K562 (cell line): ENCODE measurements around the gene CARD14. TPM values are rescaled to one million over a fixed set of nuclear protein-coding genes. Genes with fewer than 3 reads are reported as not detected.

Source experiments
- ATAC-seq: fragments of 200-7000 bp; cut with Tn5 transposase; 3 replicates; pipeline ENCODE4 v1.9.1; 2020; ENCODE audit warnings: moderate library complexity
- BruUV-seq: library from RNA; stranded (reverse); fragments of 400-500 nt; replicated peaks from 2 replicates; lab custom pipeline; 2021; lab: Mats Ljungman, UMichigan
- CTCF ChIA-PET: fragments of 300-600 bp; formaldehyde crosslinking; extraction: SDS; loops from one replicate; lab custom pipeline; 2021; ENCODE audit warnings: low intra/inter-chr PET ratio; lab: Yijun Ruan, JAX
- POLR2A ChIA-PET: fragments of 300-600, 350-650 bp; sonication (Branson Sonifier 250); formaldehyde crosslinking; extraction: SDS; loops from one replicate; lab custom pipeline; 2021; ENCODE audit warnings: antibody characterized with exemption, inconsistent platforms; lab: Yijun Ruan, JAX
- DNase-seq, 4 experiments: peaks; one replicate each; pipeline versions ENCODE4 v3.0.0 to v3.0.0-alpha.2; 2011 to 2018; ENCODE audit warnings: low spot score in 3 of 4, mixed read lengths in 3 of 4; ENCODE audit errors: extremely low read depth in 1 of 4
- FAIRE-seq: peaks from 2 replicates; lab custom pipeline; 2011; peaks lifted over from hg19 to GRCh38; lab: Jason Lieb, UNC
- H2AFZ ChIP-seq: 2 replicates; pipeline ENCODE4 v1.6.0; 2011; ENCODE audit warnings: low read depth, low read length, control low read depth, inconsistent platforms
- H3K27ac ChIP-seq: fragments of 200-600 bp; 3 replicates; pipeline ENCODE4 v1.8.0; 2011; ENCODE audit warnings: low read depth, mild to moderate bottlenecking, control low read depth, inconsistent platforms, low read length, moderate library complexity, mixed read lengths; ENCODE audit errors: extremely low read depth
- H3K27me3 ChIP-seq, 2 experiments: fragments of 300-600 bp in 1 of 2; 2 replicates in 1 of 2; 3 replicates in 1 of 2; pipeline versions ENCODE4 v1.6.0 to v1.8.0; 2011; ENCODE audit warnings: inconsistent platforms in 2 of 2, low read length in 2 of 2, mild to moderate bottlenecking in 1 of 2, mixed read lengths in 1 of 2, moderate library complexity in 1 of 2; ENCODE audit not compliant: control insufficient read depth in 2 of 2, insufficient read depth in 2 of 2
- H3K36me3 ChIP-seq: fragments of 300-600 bp; 3 replicates; pipeline ENCODE4 v1.8.0; 2011; ENCODE audit warnings: mild to moderate bottlenecking, low read length, inconsistent platforms; ENCODE audit not compliant: control insufficient read depth, insufficient read depth
- H3K4me1 ChIP-seq, 2 experiments: fragments of 200-600 bp in 1 of 2; replicated peaks in 1 of 2; 2 replicates in 1 of 2; 3 replicates in 1 of 2; pipeline versions ENCODE4 v1.5.1 to v1.8.0; 2011; ENCODE audit warnings: inconsistent platforms in 2 of 2, low read length in 2 of 2, mild to moderate bottlenecking in 1 of 2, mixed read lengths in 1 of 2, moderate library complexity in 1 of 2; ENCODE audit not compliant: control insufficient read depth in 2 of 2, insufficient read depth in 2 of 2
- H3K4me2 ChIP-seq: 2 replicates; pipeline ENCODE4 v1.6.1; 2011; ENCODE audit warnings: low read length, control low read depth, inconsistent platforms, mixed read lengths; ENCODE audit not compliant: insufficient read depth
- H3K4me3 ChIP-seq: fragments of 200-600 bp; sonication (generic), shearing (Covaris generic); 2 replicates; pipeline ENCODE4 v1.5.1; 2016; ENCODE audit warnings: control low read depth, inconsistent platforms
- H3K79me2 ChIP-seq: fragments of 200-600 bp; 3 replicates; pipeline ENCODE4 v1.8.0; 2011; ENCODE audit warnings: low read length, inconsistent platforms; ENCODE audit not compliant: control insufficient read depth, insufficient read depth
- H3K9ac ChIP-seq, 2 experiments: 2 replicates each; pipeline versions ENCODE4 v1.6.0 to v1.6.1; 2011; ENCODE audit warnings: low read depth in 2 of 2, low read length in 2 of 2, control low read depth in 1 of 2, inconsistent platforms in 1 of 2, mild to moderate bottlenecking in 1 of 2, mixed read lengths in 1 of 2; ENCODE audit not compliant: insufficient read depth in 1 of 2
- H3K9me1 ChIP-seq: one replicate; pipeline ENCODE4 v1.6.0; 2011; ENCODE audit warnings: inconsistent platforms, mild to moderate bottlenecking, low read length, moderate library complexity; ENCODE audit not compliant: control insufficient read depth, insufficient read depth
- H3K9me3 ChIP-seq: replicated peaks from 2 replicates; pipeline ENCODE4 v1.5.1; 2011; ENCODE audit warnings: low read depth, low read length, inconsistent platforms; ENCODE audit not compliant: control insufficient read depth, insufficient read depth
- H4K20me1 ChIP-seq: replicated peaks from 2 replicates; pipeline ENCODE4 v1.6.1; 2011; ENCODE audit warnings: low read length, inconsistent platforms, mixed read lengths; ENCODE audit not compliant: control insufficient read depth, insufficient read depth
- ATF3 ChIP-seq, 2 experiments: fragments of 450-650 bp in 1 of 2; sonication (generic) in 1 of 2; formaldehyde crosslinking in 1 of 2; IDR thresholded peaks in 1 of 2; conservative IDR thresholded peaks in 1 of 2; 2 replicates each; pipeline versions ENCODE4 v1.6.1 to v1.8.1; 2016 to 2023; ENCODE audit warnings: mild to moderate bottlenecking in 2 of 2, moderate library complexity in 2 of 2, inconsistent platforms in 1 of 2, missing genetic modification reagents in 1 of 2
- ERF ChIP-seq: fragments of 450-650 bp; formaldehyde crosslinking; IDR thresholded peaks from 2 replicates; pipeline ENCODE4 v1.4.0; 2020; ENCODE audit warnings: mild to moderate bottlenecking, mixed read lengths
- MBD2 ChIP-seq: sonication (generic); IDR thresholded peaks from 2 replicates; pipeline ENCODE4 v1.6.1; 2016; ENCODE audit warnings: low read depth, borderline replicate concordance
- TBL1XR1 ChIP-seq, 2 experiments: IDR thresholded peaks; 2 replicates each; pipeline ENCODE4 v1.6.1; 2012; ENCODE audit warnings: improper control_type of control experiment in 2 of 2, low read length in 2 of 2, mild to moderate bottlenecking in 1 of 2
- TOE1 ChIP-seq, 2 experiments: fragments of 450-650 bp in 1 of 2; sonication (generic) in 1 of 2; formaldehyde crosslinking in 1 of 2; IDR thresholded peaks; 2 replicates each; pipeline versions ENCODE4 v1.7.1 to v1.8.0; 2016 to 2022; ENCODE audit warnings: borderline replicate concordance in 2 of 2, mild to moderate bottlenecking in 2 of 2, antibody characterized with exemption in 1 of 2, inconsistent platforms in 1 of 2, low read depth in 1 of 2, missing genetic modification reagents in 1 of 2, moderate library complexity in 1 of 2
- ZNF589 ChIP-seq: fragments of 200-800 bp; sonication (Bioruptor generic); IDR thresholded peaks from 2 replicates; pipeline ENCODE4 v1.6.1; 2016; ENCODE audit warnings: low read depth, missing genetic modification characterization, missing compliant biosample characterization
- ZNF699 ChIP-seq: fragments of 250-450 bp; sonication (Bioruptor Pico); IDR thresholded peaks from 2 replicates; pipeline ENCODE4 v1.8.0; 2021; ENCODE audit warnings: mild to moderate bottlenecking, moderate library complexity; ENCODE audit not compliant: insufficient replicate concordance
- ZSCAN32 ChIP-seq: fragments of 450-650 bp; formaldehyde crosslinking; IDR thresholded peaks from 2 replicates; pipeline ENCODE4 v1.4.0; 2020; ENCODE audit warnings: mild to moderate bottlenecking, moderate library complexity
- WGBS: fragments of 100-300 bp; shearing (Covaris generic); methylation state at CpG from one replicate; pipeline ENCODE4 v1.1.6; 2016; ENCODE audit warnings: low coverage, mixed read lengths; ENCODE audit not compliant: insufficient coverage; ENCODE audit errors: missing lambda C conversion rate; 5-methylcytosine and 5-hydroxymethylcytosine counted together
- in situ Hi-C: fragments of 300-500 bp; cut with MboI; formaldehyde crosslinking; loops from 4 replicates; pipeline ENCODE4 v1.15.0; 2018; ENCODE audit warnings: inconsistent platforms, mixed read lengths
- intact Hi-C: fragments of 100-400 bp; cut with micrococcal nuclease; formaldehyde crosslinking; loops from 2 replicates; pipeline ENCODE4 v1.14.2; 2022
- polyA plus RNA-seq, 8 experiments: library from polyadenylated mRNA; depleted of rRNA in 4 of 8; stranded (reverse) in 5 of 8; unstranded in 3 of 8; fragments of >200 nt; fragmentation: Nextera tagmentation in 2 of 8; fragmentation: Illumina TruSeq in 1 of 8; extraction: Ambion mirVana in 2 of 8; extraction: Trizol in 1 of 8; gene quantifications; 2 replicates each; pipeline versions ENCODE4 v1.2.1 to v1.2.3, GENCODE V29; 2011 to 2014; ENCODE audit warnings: inconsistent platforms in 1 of 8, missing spikeins in 1 of 8
- total RNA-seq, 7 experiments: library from RNA; depleted of rRNA in 6 of 7; stranded (reverse); fragments of >200 nt in 6 of 7; fragmentation: Illumina TruSeq in 2 of 7; extraction: Trizol in 2 of 7; gene quantifications; 2 replicates each; pipeline versions ENCODE4 v1.2.1 to v1.2.3, GENCODE V29; 2011 to 2021; ENCODE audit warnings: low replicate concordance in 1 of 7
- TF ChIP-seq, protein P1 (sequence below): sonication (generic); formaldehyde crosslinking; IDR thresholded peaks from 2 replicates; pipeline ENCODE4 v1.8.1; 2023; ENCODE audit warnings: mild to moderate bottlenecking, missing genetic modification reagents
- TF ChIP-seq, protein P2 (sequence below): fragments of 250-450 bp; sonication (Bioruptor Pico); IDR thresholded peaks from 2 replicates; pipeline ENCODE4 v1.4.0; 2020; ENCODE audit warnings: mild to moderate bottlenecking, moderate library complexity

Gene CARD14
- total and polyA plus RNA-seq, 9 of the 15 experiments (the other 6 are each of a cell fraction or from before 2014, with no cell fraction given): not detected

- Histone ChIP-seq H3K27ac (peak overlapping the region; percentile 97), H3K79me2 (peaks cover 2% of the 10 kb centered on the region; the same call in 2 of the 3 replicates), H3K9ac (peak overlapping the region; percentile 46 to 61; a peak in 3 of 4 replicates), H3K27me3 (no peaks in the 10 kb centered on the region), H4K20me1 (no peaks in the 10 kb centered on the region), H3K4me1 (peaks cover 60 to 61% of the 10 kb centered on the region in 2 experiments), H3K4me3 (no peak overlapping the region), H3K9me1 (no peaks in the 10 kb centered on the region), H3K4me2 (peak overlapping the region; percentile 73), H2AFZ (peak overlapping the region; percentile 87), H3K36me3 (no peaks in the 10 kb centered on the region), H3K9me3 (no peaks in the 10 kb centered on the region)
- peak; percentile 70 to 93 (median 74) for DNase-seq
- FAIRE-seq: peak; percentile 95
- ChIA-PET CTCF (no interaction called here), POLR2A (interaction anchor here (0.6 to 0.9 kb wide), 4 partner anchors 29 to 1150 kb away, joined by 3 read pairs; no protein-coding TSS in a partner anchor)
- intact Hi-C loops: loop anchor here (2.0 kb wide), 1 partner anchor 36 kb away; no protein-coding TSS in a partner anchor
- no TSS peak for BruUV-seq
- 7% methylated on average over 13 of the region's 13 CpGs for WGBS
- peak; percentile 49 for ATAC-seq
- in situ Hi-C loops: no loop called here
- TF ChIP-seq ATF3 (IDR thresholded peaks at IDR 0.05) (peak; percentile 84; the same call in 1 of the 2 replicates), ATF3 (CRISPR knock-in tag; conservative IDR thresholded peaks at IDR 0.05) (no peak), ERF (CRISPR knock-in tag) (peak; percentile 95), ZSCAN32 (no peak; the same call in 1 of the 2 replicates), TBL1XR1 (IDR thresholded peaks at IDR 0.05; ENCODE audit: low read length in 2 of 2) (peak in 1 of 2 experiments; percentile 89; a peak in 2 of 4 replicates), ZNF699 (CRISPR knock-in tag) (no peak), TOE1 (IDR thresholded peaks at IDR 0.05; ENCODE audit: borderline replicate concordance) (0 out of 2 replicates have a peak, but pooled peaks have one; percentile 26), TOE1 (CRISPR knock-in tag; IDR thresholded peaks at IDR 0.05; ENCODE audit: borderline replicate concordance, low read depth) (no peak), ZNF589 (CRISPR knock-in tag) (peak; percentile 89), MBD2 (peak; percentile 13; the same call in 1 of the 2 replicates)
- TF ChIP-seq, protein P1, sequence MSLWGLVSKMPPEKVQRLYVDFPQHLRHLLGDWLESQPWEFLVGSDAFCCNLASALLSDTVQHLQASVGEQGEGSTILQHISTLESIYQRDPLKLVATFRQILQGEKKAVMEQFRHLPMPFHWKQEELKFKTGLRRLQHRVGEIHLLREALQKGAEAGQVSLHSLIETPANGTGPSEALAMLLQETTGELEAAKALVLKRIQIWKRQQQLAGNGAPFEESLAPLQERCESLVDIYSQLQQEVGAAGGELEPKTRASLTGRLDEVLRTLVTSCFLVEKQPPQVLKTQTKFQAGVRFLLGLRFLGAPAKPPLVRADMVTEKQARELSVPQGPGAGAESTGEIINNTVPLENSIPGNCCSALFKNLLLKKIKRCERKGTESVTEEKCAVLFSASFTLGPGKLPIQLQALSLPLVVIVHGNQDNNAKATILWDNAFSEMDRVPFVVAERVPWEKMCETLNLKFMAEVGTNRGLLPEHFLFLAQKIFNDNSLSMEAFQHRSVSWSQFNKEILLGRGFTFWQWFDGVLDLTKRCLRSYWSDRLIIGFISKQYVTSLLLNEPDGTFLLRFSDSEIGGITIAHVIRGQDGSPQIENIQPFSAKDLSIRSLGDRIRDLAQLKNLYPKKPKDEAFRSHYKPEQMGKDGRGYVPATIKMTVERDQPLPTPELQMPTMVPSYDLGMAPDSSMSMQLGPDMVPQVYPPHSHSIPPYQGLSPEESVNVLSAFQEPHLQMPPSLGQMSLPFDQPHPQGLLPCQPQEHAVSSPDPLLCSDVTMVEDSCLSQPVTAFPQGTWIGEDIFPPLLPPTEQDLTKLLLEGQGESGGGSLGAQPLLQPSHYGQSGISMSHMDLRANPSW: no peak
- TF ChIP-seq, protein P2, sequence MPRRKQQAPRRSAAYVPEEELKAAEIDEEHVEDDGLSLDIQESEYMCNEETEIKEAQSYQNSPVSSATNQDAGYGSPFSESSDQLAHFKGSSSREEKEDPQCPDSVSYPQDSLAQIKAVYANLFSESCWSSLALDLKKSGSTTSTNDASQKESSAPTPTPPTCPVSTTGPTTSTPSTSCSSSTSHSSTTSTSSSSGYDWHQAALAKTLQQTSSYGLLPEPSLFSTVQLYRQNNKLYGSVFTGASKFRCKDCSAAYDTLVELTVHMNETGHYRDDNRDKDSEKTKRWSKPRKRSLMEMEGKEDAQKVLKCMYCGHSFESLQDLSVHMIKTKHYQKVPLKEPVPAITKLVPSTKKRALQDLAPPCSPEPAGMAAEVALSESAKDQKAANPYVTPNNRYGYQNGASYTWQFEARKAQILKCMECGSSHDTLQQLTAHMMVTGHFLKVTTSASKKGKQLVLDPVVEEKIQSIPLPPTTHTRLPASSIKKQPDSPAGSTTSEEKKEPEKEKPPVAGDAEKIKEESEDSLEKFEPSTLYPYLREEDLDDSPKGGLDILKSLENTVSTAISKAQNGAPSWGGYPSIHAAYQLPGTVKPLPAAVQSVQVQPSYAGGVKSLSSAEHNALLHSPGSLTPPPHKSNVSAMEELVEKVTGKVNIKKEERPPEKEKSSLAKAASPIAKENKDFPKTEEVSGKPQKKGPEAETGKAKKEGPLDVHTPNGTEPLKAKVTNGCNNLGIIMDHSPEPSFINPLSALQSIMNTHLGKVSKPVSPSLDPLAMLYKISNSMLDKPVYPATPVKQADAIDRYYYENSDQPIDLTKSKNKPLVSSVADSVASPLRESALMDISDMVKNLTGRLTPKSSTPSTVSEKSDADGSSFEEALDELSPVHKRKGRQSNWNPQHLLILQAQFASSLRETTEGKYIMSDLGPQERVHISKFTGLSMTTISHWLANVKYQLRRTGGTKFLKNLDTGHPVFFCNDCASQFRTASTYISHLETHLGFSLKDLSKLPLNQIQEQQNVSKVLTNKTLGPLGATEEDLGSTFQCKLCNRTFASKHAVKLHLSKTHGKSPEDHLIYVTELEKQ (CRISPR knock-in tag): peak; percentile 77
These were observed 84.8 kb downstream of the CARD14 start for GRCh38 chr17:80254396-80255251.
